Measurements from ENCODE around the gene RAB33B. TPM values are rescaled to one million over a fixed set of nuclear protein-coding genes. Genes with fewer than 3 reads are reported as not detected.

Gene RAB33B
- total RNA-seq, 2 experiments from 2014 or later = 6.5 to 6.6 TPM

DNA sequence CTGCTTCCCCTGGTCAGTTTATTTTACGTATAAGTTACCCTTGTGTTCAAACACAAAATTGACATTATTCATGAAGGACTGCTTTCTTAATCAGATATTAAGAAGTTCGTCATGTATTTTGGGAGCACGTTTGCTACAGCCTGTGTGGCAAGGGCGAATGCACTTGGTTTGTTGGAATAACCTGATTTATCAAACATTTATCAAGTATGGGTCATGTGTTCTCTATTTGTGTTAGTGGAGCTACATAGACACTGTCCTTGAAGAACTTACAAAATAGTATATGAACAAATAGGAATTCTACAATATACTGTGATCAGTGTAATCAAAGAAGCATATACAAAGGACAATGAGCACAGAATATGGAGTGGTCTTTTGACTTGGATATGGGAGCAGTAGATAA, 22.4 kb downstream of the RAB33B start:
- peaks cover 21% of the 10 kb centered on the region for H3K36me3 Mint-ChIP-seq
- H3K4me1 Mint-ChIP-seq = peaks cover 1% of the 10 kb centered on the region
- H3K9me3 Mint-ChIP-seq = peaks cover 6% of the 10 kb centered on the region
- DNase-seq = no peak
- H3K4me3 Mint-ChIP-seq = no peak overlapping the region
- H3K27me3 Mint-ChIP-seq = no peaks in the 10 kb centered on the region
- no peak overlapping the region for H3K27ac Mint-ChIP-seq

DNA sequence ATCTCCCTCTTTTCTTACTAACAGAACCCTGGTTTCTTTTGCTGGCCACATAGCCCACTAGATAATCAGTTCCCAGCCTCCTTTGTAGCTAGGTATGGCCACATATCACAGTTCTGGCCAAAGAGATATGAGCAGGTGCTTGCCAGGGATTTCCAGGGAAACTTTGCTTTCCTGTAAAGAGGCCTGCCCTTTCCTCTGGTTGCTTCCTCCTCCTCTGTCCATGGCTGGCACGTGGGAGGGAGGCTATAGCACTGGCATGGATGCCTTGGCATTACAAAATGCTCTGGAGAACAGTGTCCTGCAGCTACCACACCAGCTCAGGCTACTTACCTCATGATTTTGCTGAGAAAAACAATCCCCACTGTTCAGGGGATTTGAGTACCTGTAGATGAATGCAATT, 27.5 kb downstream of the RAB33B start:
- no peaks in the 10 kb centered on the region for H3K9me3 Mint-ChIP-seq
- no peak overlapping the region for H3K4me3 Mint-ChIP-seq
- H3K36me3 Mint-ChIP-seq = peaks cover 2% of the 10 kb centered on the region
- H3K27ac Mint-ChIP-seq = no peak overlapping the region
- peaks cover 1% of the 10 kb centered on the region for H3K4me1 Mint-ChIP-seq
- DNase-seq = no peak
- H3K27me3 Mint-ChIP-seq = peaks cover 5% of the 10 kb centered on the region

DNA sequence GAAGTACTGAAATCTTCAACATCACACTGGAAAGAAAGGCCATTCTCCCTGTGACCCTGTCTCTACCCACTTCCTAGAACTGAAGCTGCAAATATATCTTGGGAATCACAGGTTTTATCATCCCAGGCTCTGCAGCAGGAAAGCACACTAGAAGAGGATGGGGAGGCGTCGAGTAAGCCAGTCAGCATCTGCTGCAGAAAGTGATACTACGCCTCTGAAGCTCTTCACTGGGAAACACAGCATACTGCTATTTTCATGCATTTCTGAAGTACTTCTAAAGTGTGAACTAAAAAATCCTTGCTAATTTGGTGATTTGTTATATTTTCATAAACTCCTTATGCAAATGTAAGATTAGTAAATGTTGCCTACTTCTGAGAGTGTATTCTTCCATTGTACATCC, 29.1 kb downstream of the RAB33B start:
- Mint-ChIP-seq H3K27me3 (peaks cover 5% of the 10 kb centered on the region), H3K4me1 (peaks cover 1% of the 10 kb centered on the region), H3K4me3 (no peak overlapping the region), H3K9me3 (no peaks in the 10 kb centered on the region), H3K27ac (no peak overlapping the region), H3K36me3 (peaks cover 2% of the 10 kb centered on the region)
- no peak for DNase-seq

DNA sequence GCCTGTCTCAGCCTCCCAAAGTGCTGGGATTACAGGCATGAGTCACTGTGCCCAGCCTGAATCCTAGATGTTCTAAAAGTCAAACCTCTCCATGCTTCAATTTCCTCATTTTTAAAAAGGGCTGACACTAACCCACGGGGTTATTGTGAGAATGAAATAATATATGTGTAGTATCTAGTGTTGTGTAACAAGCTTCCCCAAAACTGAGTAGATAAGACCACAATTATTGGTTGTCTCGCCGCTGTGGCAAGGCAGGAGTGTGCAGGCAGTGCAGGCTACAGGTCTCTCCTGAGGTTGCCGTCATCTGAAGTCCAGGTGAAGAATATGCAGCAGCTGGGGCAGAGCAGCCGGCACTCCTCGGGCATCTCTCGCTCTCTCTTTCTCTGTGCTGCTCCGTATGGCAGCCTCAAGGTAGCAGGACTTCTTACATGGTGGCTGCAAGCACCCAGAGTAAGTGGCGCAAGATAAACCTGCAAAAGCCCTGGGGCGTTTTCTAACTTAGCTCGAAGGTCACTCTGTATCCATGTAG, 30.9 kb downstream of the RAB33B start:
- H3K9me3 Mint-ChIP-seq = no peaks in the 10 kb centered on the region
- H3K27me3 Mint-ChIP-seq = peaks cover 5% of the 10 kb centered on the region
- H3K4me1 Mint-ChIP-seq = no peaks in the 10 kb centered on the region
- no peak for DNase-seq
- H3K27ac Mint-ChIP-seq = no peak overlapping the region
- no peaks in the 10 kb centered on the region for H3K36me3 Mint-ChIP-seq
- no peak overlapping the region for H3K4me3 Mint-ChIP-seq

DNA sequence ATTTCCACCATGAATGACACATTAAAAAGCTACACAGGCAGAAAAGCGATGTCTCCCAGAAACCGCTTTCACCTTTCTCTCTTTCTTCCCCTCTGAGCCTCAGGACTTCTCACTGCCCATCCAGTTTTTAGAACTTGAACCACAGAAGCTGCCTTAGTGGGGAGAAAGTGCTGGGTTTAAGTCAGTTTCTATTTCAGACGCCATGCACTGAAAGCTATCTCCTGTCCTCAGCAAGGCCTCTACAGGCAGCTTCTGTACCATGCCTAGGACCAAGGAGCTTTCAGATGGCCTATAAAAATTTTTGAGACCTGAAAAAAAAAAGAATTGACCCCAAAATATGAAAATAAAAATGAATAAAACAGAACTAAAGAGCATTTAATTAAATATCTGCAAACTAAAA, 34.5 kb downstream of the RAB33B start:
- H3K4me3 Mint-ChIP-seq = no peak overlapping the region
- DNase-seq = no peak
- no peaks in the 10 kb centered on the region for H3K36me3 Mint-ChIP-seq
- H3K9me3 Mint-ChIP-seq = no peaks in the 10 kb centered on the region
- H3K27me3 Mint-ChIP-seq = peaks cover 5% of the 10 kb centered on the region
- no peaks in the 10 kb centered on the region for H3K4me1 Mint-ChIP-seq
- H3K27ac Mint-ChIP-seq = no peak overlapping the region

DNA sequence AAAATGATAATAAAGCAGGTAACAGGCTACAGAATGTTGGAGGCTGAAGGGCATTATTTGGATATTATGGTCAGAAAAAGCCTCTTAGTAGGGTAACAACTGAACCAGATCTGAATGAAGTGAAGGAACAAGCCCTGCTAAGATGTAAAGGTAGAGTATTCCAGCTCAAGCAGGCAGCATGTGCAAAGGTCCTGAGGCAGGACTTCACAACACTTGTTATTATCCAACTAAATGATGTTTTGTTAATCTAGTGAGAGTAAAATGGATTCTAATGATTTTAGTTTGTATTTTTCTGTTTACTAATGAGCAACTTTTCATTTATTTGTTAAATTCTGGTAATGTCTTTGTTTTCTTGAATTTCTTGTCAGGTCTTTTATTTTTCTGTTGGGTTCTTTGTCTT, 35.7 kb downstream of the RAB33B start:
- Mint-ChIP-seq H3K27me3 (peaks cover 5% of the 10 kb centered on the region), H3K4me1 (no peaks in the 10 kb centered on the region), H3K9me3 (no peaks in the 10 kb centered on the region), H3K36me3 (no peaks in the 10 kb centered on the region), H3K4me3 (no peak overlapping the region), H3K27ac (no peak overlapping the region)
- DNase-seq = no peak

DNA sequence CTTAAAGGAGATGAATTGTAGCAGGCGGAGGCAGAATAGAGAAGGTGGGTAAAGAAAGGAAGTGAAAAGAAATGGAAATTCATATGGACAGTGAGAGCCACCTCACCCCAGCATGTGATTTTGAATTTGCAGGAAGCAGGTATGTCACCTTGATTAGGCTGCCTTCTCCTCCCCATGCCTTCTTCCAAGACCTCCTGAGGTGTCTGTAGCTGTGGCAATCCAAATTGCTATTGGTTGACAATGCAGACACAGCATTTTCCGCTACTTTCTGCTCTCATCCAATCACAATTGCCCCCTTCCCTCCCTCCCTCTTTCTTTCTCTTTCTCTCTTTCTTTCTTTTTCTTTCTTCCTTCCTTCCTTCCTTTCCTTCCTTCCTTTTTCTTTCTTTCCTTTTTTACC, 38.5 kb downstream of the RAB33B start:
- no peak overlapping the region for H3K27ac Mint-ChIP-seq
- DNase-seq = no peak
- no peaks in the 10 kb centered on the region for H3K36me3 Mint-ChIP-seq

DNA sequence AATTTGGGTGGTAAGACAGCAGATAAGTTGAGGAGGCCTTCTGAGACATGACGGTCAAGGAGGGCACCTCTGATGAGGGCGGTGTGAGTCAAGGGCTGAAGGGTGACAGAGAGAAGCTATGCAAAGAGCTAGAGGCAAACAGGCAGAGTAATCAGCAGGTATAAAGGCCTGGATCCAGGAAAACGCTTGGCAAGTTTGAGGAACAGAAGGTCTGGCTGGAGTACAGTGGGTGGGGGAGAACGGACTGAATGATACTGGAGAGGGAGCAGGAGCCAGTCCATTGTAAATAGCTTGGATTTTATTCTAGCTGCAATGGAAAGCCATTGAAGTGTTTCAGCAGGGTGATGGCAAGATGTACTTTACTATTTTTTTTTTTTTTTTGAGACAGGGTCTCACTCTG, 39.3 kb downstream of the RAB33B start:
- H3K27ac Mint-ChIP-seq = no peak overlapping the region
- no peaks in the 10 kb centered on the region for H3K27me3 Mint-ChIP-seq
- no peak overlapping the region for H3K4me3 Mint-ChIP-seq

More for the DNA sequence above, 38.5 kb downstream of the RAB33B start:
- H3K27me3 Mint-ChIP-seq = no peaks in the 10 kb centered on the region
- H3K9me3 Mint-ChIP-seq = no peaks in the 10 kb centered on the region
- no peak overlapping the region for H3K4me3 Mint-ChIP-seq
- no peaks in the 10 kb centered on the region for H3K4me1 Mint-ChIP-seq

DNA sequence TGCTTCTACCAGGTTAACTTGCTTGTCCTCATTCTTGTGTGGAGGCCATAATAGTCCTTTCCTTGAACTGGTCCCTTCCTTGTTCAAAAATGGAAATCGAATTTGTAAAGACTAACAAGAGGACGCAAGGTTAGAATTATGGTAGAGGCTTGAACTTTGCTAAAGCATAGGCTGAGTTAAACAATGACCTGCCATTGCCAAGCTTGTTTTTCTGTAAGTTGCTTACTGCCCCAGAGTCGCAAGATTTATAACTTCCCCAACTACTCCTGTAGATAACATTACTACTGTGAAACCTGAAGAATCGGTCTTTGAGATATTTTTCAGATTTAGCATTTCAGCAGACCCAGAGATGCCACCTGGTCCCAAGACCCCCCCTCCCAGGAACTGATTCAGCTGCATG, 45.3 kb downstream of the RAB33B start:
- Mint-ChIP-seq H3K4me3 (no peak overlapping the region), H3K36me3 (no peaks in the 10 kb centered on the region), H3K27ac (no peak overlapping the region), H3K4me1 (no peaks in the 10 kb centered on the region), H3K9me3 (no peaks in the 10 kb centered on the region), H3K27me3 (peaks cover 7% of the 10 kb centered on the region)
- DNase-seq = no peak

More for the DNA sequence above, 39.3 kb downstream of the RAB33B start:
- no peak for DNase-seq
- H3K4me1 Mint-ChIP-seq = no peaks in the 10 kb centered on the region
- no peaks in the 10 kb centered on the region for H3K9me3 Mint-ChIP-seq
- no peaks in the 10 kb centered on the region for H3K36me3 Mint-ChIP-seq

DNA sequence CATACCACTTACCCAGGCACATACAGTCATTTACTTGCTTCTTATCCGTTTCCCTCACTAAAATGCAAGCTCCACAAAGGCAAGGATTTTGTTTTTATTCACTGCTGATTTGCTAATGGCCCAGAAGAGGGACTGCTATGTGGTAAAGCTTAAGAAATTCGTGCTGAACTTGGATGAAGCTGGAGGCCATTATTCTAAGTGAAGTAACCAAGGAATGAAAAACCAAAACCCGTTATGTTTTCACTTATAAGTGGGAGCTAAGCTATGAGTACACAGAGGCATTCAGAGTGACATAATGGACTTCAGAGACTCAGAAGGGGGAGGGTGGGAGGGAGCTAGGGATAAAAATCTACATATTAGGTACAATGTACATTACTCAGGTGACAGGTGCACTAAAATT, 47.2 kb downstream of the RAB33B start:
- Mint-ChIP-seq H3K4me3 (no peak overlapping the region), H3K9me3 (no peaks in the 10 kb centered on the region), H3K27ac (no peak overlapping the region), H3K36me3 (peaks cover 5% of the 10 kb centered on the region), H3K4me1 (no peaks in the 10 kb centered on the region), H3K27me3 (peaks cover 7% of the 10 kb centered on the region)
- DNase-seq = no peak

DNA sequence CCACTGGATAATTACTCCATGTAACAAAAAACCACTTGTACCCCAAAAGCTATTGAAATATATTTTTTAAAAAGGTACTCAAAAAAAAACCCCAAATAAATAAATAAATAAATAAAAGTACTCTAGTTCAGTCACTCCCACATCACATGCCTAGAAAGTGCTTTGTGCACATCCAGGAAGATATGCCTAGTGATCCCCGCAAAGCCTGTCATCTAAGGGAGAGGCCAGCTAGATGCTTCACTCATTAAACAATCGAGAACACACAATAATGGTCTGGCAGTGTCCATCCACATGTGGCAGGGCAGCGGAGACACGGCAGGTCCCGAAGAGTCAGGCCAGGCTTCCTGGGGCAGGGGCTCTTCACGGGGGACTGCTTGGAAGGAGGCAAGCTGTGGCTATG, 47.6 kb downstream of the RAB33B start:
- DNase-seq = no peak
- H3K4me1 Mint-ChIP-seq = no peaks in the 10 kb centered on the region
- no peak overlapping the region for H3K27ac Mint-ChIP-seq
- no peak overlapping the region for H3K4me3 Mint-ChIP-seq
- H3K36me3 Mint-ChIP-seq = peaks cover 5% of the 10 kb centered on the region
- H3K27me3 Mint-ChIP-seq = peaks cover 7% of the 10 kb centered on the region
- H3K9me3 Mint-ChIP-seq = no peaks in the 10 kb centered on the region

DNA sequence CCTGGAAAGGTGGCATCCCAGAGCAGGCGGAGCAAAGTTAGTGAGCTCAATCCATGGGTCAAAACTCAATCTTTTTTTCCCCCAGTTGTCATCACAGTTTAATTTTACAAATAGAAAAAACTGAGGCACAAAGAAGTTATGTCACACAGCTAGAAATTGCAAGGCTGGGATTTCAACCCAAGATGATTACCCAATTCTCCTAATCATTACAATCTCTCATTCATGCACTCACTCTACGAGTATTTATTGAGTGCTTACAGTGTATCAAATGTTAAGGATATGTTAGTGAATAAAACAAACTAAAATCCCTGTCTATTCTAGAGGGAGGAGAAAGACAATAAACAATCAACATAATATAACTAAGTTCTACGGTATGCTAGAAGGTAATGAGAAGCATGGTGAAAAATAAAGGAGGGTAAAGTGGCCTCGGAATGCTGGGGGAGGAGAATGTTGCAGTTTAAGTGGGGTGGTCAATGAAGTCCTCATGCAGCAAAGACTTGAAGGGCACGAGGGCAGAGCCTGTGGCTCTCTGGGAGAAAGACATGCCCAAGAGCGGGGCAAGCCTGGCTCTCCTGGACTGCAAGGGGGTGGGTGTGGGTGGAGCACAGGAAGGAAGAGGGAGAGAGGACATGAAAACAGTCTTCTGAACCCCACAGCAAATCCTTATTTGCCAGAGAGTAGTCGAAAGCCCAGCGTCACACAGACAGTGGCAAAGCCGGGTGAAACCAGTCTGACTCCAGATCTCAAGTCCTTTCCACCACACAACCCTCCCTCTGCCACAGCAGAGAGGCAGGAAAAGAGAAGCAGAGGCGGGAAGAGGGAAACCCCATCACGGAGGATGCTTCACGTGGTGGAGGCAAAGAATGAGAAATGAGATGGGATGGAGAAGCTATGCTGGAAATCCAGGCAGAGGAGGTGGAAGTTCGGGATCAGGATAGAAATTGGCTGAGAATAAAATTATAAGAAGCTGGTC, 48.3 kb downstream of the RAB33B start:
- Mint-ChIP-seq H3K27ac (no peak overlapping the region), H3K4me1 (no peaks in the 10 kb centered on the region), H3K9me3 (no peaks in the 10 kb centered on the region), H3K27me3 (peaks cover 7% of the 10 kb centered on the region), H3K4me3 (no peak overlapping the region), H3K36me3 (peaks cover 5% of the 10 kb centered on the region)
- DNase-seq = no peak

DNA sequence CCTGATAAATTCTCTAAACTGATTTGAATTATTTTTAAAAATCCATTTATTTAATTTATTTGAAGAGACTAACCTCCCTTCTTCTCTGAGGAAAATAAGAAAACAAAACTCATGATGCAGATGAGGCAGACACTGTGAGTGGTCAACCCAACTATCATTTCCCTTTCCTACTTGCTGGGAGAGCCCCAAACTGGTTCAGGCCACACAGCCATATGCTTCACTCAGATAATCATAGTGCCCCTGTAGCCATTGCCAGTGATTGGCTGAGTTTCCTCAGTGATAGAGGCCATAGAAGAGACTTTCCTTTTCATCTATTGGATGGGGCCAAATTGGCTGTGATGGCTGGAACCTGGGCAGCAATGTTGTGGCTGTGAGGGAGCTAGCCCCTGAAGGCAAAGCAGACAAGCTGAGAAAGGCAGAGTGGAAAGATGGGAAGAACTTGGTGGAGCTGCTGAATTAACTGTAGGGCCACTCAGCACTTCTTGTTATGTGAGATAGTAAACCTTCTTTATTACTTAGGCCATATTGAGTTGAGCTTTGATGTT, 49.8 kb downstream of the RAB33B start:
- Mint-ChIP-seq H3K9me3 (no peaks in the 10 kb centered on the region), H3K27ac (no peak overlapping the region), H3K4me3 (no peak overlapping the region), H3K27me3 (peaks cover 7% of the 10 kb centered on the region), H3K4me1 (no peaks in the 10 kb centered on the region), H3K36me3 (peaks cover 5% of the 10 kb centered on the region)
- no peak for DNase-seq

DNA sequence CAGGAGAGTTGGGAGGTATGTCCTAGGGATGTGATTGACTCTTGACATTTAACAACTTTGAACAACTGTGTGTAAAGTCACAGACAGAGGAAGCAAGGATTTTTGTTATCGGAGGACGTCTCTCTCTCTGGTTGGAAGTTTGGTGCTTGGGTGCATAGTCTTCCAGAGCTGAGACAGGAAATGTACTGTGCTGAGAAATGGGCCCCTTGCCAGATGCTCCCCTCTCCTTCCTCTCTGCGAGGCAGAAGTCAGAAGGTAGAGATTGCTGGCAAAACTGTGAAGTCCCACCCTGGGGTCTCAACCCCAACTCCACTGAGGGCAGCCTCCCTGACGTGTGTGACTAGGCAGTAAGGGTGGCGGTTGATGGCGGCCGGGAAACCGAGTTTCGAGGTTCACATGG, 52.9 kb downstream of the RAB33B start:
- Mint-ChIP-seq H3K27ac (no peak overlapping the region), H3K27me3 (peaks cover 3% of the 10 kb centered on the region)
- no peak for DNase-seq

DNA sequence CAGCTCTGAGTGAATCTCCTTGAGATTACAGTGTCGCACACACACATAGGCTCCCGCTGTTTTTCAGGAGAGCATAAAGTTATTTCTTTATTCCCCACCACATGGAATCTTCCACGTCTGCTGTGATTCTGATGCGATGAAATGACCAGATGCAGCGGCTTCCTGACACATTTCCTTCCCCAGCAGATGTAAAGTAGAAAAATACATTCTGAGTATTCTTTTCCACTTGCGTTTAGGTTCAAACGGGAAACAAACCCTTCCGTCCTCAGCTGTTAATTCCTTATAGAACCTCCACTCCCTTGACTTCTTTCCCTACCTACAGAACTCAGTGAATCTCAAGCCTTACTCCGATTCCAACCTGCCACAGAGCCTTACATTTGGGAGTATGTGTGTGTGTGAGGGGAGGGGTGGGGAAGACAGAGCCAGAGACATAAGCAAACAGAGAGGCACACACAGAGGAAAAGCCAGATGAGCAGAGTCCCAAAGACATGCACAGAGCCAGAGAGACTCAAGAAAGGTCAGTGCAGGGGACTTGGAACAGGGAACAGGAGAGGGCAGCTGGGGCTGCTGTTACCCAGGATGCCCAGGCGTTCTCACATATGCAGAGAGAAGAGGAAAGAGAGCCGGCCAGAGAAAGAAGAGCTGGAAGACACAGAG, 54.8 kb downstream of the RAB33B start:
- no peaks in the 10 kb centered on the region for H3K4me1 Mint-ChIP-seq
- H3K27ac Mint-ChIP-seq = no peak overlapping the region
- peaks cover 14% of the 10 kb centered on the region for H3K36me3 Mint-ChIP-seq
- no peaks in the 10 kb centered on the region for H3K9me3 Mint-ChIP-seq
- no peaks in the 10 kb centered on the region for H3K27me3 Mint-ChIP-seq
- no peak for DNase-seq
- no peak overlapping the region for H3K4me3 Mint-ChIP-seq

More for the DNA sequence above, 52.9 kb downstream of the RAB33B start:
- Mint-ChIP-seq H3K36me3 (peaks cover 10% of the 10 kb centered on the region), H3K4me1 (no peaks in the 10 kb centered on the region), H3K9me3 (no peaks in the 10 kb centered on the region), H3K4me3 (no peak overlapping the region)

All from activated naive CD8-positive, alpha-beta T cell treated with anti-CD3 and anti-CD28 coated beads for 36 hours (primary cell).